Superior temporal gyrus (tissue), 1 donor: Measurements from ENCODE around the gene YIPF2.
"Not testable (repeated sequence)": the region's sequence is repeated elsewhere in the genome, so short reads cannot be mapped to it uniquely, and the experiment has no call there.

Source experiments
- DNase-seq: peaks from one replicate; pipeline ENCODE4 v3.0.0-alpha.2; 2016; ENCODE audit errors: extremely low spot score

Gene YIPF2

GRCh38 chr19:10928563-10929401, at the start of gene YIPF2, which contains the start of gene TIMM29:
Gene YIPF2 (minus strand): TSS chr19:10928639. CDS start chr19:10928410, 229 bp downstream.
Gene TIMM29 (plus strand): TSS chr19:10928811. CDS start chr19:10928823, 12 bp downstream.
- peak; percentile 99 for DNase-seq

GRCh38 chr19:10977742-10978092, 49.3 kb upstream of the YIPF2 start:
- DNase-seq = no peak

- DNase-seq = no peak
These were observed 47.9 kb upstream of the YIPF2 start for GRCh38 chr19:10976131-10976892.

- DNase-seq = no peak
These were observed 47.1 kb upstream of the YIPF2 start for GRCh38 chr19:10975374-10976130.

- no peak for DNase-seq
These were observed 42.8 kb upstream of the YIPF2 start for GRCh38 chr19:10971107-10971726.

- DNase-seq = no peak
These were observed 40.2 kb upstream of the YIPF2 start for GRCh38 chr19:10968527-10969135.

- no peak for DNase-seq
These were observed 38.4 kb upstream of the YIPF2 start for GRCh38 chr19:10966809-10967208.

GRCh38 chr19:10965398-10965797, 37.0 kb upstream of the YIPF2 start:
- DNase-seq = no peak

GRCh38 chr19:10964903-10965302, 36.5 kb upstream of the YIPF2 start:
- DNase-seq = no peak

- no peak for DNase-seq
These were observed 35.4 kb upstream of the YIPF2 start for GRCh38 chr19:10963865-10964264.

- no peak for DNase-seq
These were observed 34.4 kb upstream of the YIPF2 start for GRCh38 chr19:10962863-10963262.

- peak; percentile 25 for DNase-seq
These were observed 32.8 kb upstream of the YIPF2 start for GRCh38 chr19:10961073-10961860.

GRCh38 chr19:10960314-10961072, 32.1 kb upstream of the YIPF2 start, which contains the start of gene SMARCA4:
Gene SMARCA4 (plus strand): TSS chr19:10961030. CDS start chr19:10984152, 23,122 bp downstream.
- DNase-seq = peak; percentile 96

GRCh38 chr19:10959277-10959968, 31.0 kb upstream of the YIPF2 start:
- not testable (repeated sequence) for DNase-seq

GRCh38 chr19:10952809-10953208, 24.4 kb upstream of the YIPF2 start:
- no peak for DNase-seq

GRCh38 chr19:10946958-10947657, 18.7 kb upstream of the YIPF2 start:
- DNase-seq = no peak

GRCh38 chr19:10945264-10945663, 16.8 kb upstream of the YIPF2 start:
- no peak for DNase-seq

- not testable (repeated sequence) for DNase-seq
These were observed 15.0 kb upstream of the YIPF2 start for GRCh38 chr19:10943412-10943811.
